Fibroblast of the aortic adventitia (primary cell): Measurements from ENCODE around the gene OIP5. TPM values are rescaled to one million over a fixed set of nuclear protein-coding genes. Genes with fewer than 3 reads are reported as not detected.

Experiments
- DNase-seq: peaks from one replicate; pipeline ENCODE4 v3.0.0-alpha.2; 2010; ENCODE audit warnings: low read depth
- H3K4me3 ChIP-seq: 2 replicates; pipeline ENCODE4 v1.5.1; 2011; ENCODE audit warnings: low read depth, mild to moderate bottlenecking, control low read depth, low read length, moderate library complexity
- CTCF ChIP-seq: IDR thresholded peaks from 2 replicates; pipeline ENCODE4 v1.5.1; 2011; ENCODE audit warnings: mild to moderate bottlenecking, low read length, control low read depth, inconsistent platforms; ENCODE audit not compliant: insufficient read depth
- total RNA-seq: library from RNA; depleted of rRNA; stranded (reverse); fragments of >200 nt; gene quantifications from 2 replicates; pipeline ENCODE4 v1.2.3, GENCODE V29; 2012; ENCODE audit warnings: low replicate concordance

OIP5 gene
- total RNA-seq, result 0.25 and 9.0 TPM in 2 replicates

- peak; percentile 99 for DNase-seq
- no peak for TF ChIP-seq CTCF
- H3K4me3 ChIP-seq, result peak within 1 kb of the TSS; percentile 94
Observed at GRCh38 chr15:41332194-41333025, at the start of gene OIP5, which contains the start of gene NUSAP1. Gene OIP5 (minus strand): TSS chr15:41332591. CDS start chr15:41332561, 30 bp downstream. Gene NUSAP1 (plus strand): TSS chr15:41332881. CDS start chr15:41332958, 77 bp downstream.

- no peak for DNase-seq
Observed at GRCh38 chr15:41377978-41378377, 45.6 kb upstream of the OIP5 start.

GRCh38 chr15:41367418-41367817 is 35.0 kb upstream of the OIP5 start:
- no peak for TF ChIP-seq CTCF
- no peak overlapping the region for H3K4me3 ChIP-seq

More at GRCh38 chr15:41377978-41378377, 45.6 kb upstream of the OIP5 start:
- no peak overlapping the region for H3K4me3 ChIP-seq
- no peak for TF ChIP-seq CTCF

GRCh38 chr15:41354371-41354770 is 22.0 kb upstream of the OIP5 start:
- no peak for DNase-seq
- TF ChIP-seq CTCF, result no peak

More at GRCh38 chr15:41367418-41367817, 35.0 kb upstream of the OIP5 start:
- DNase-seq, result no peak

GRCh38 chr15:41350057-41350717 is 17.8 kb upstream of the OIP5 start:
- no peak for TF ChIP-seq CTCF
- no peak for DNase-seq

More at GRCh38 chr15:41354371-41354770, 22.0 kb upstream of the OIP5 start:
- H3K4me3 ChIP-seq, result no peak overlapping the region

GRCh38 chr15:41347236-41347635 is 14.8 kb upstream of the OIP5 start:
- no peak for TF ChIP-seq CTCF
- no peak for DNase-seq
- H3K4me3 ChIP-seq, result no peak overlapping the region

More at GRCh38 chr15:41350057-41350717, 17.8 kb upstream of the OIP5 start:
- no peak overlapping the region for H3K4me3 ChIP-seq
